Measurements from ENCODE around the gene POPDC2.

DNA sequence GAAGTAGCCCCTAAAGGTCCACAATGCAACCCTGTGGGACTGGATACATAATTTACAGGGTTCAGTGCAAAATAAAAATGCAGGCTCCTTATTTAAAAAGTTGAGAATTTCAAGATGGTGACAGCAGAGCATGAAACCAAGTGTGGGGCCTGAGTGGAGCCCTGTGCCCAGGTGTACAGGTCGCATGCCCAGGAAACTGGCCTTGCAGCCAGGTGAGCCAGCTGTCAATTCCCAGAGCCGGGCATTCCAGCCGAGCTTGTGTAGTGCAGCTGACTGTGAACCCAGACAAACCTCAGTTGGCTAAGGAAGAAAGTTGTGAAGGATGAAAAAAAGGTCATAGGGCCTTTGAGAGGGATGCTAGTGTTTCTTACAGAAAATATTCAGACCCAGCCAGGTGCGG lies 27.6 kb downstream of the POPDC2 start:
- TF ChIP-seq, protein P1, sequence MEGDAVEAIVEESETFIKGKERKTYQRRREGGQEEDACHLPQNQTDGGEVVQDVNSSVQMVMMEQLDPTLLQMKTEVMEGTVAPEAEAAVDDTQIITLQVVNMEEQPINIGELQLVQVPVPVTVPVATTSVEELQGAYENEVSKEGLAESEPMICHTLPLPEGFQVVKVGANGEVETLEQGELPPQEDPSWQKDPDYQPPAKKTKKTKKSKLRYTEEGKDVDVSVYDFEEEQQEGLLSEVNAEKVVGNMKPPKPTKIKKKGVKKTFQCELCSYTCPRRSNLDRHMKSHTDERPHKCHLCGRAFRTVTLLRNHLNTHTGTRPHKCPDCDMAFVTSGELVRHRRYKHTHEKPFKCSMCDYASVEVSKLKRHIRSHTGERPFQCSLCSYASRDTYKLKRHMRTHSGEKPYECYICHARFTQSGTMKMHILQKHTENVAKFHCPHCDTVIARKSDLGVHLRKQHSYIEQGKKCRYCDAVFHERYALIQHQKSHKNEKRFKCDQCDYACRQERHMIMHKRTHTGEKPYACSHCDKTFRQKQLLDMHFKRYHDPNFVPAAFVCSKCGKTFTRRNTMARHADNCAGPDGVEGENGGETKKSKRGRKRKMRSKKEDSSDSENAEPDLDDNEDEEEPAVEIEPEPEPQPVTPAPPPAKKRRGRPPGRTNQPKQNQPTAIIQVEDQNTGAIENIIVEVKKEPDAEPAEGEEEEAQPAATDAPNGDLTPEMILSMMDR (IDR thresholded peaks at IDR 0.05), result no peak
- no peak for TF ChIP-seq POLR2A (IDR thresholded peaks at IDR 0.05)
